ENCODE data around the gene JUND.

Gene JUND

DNA sequence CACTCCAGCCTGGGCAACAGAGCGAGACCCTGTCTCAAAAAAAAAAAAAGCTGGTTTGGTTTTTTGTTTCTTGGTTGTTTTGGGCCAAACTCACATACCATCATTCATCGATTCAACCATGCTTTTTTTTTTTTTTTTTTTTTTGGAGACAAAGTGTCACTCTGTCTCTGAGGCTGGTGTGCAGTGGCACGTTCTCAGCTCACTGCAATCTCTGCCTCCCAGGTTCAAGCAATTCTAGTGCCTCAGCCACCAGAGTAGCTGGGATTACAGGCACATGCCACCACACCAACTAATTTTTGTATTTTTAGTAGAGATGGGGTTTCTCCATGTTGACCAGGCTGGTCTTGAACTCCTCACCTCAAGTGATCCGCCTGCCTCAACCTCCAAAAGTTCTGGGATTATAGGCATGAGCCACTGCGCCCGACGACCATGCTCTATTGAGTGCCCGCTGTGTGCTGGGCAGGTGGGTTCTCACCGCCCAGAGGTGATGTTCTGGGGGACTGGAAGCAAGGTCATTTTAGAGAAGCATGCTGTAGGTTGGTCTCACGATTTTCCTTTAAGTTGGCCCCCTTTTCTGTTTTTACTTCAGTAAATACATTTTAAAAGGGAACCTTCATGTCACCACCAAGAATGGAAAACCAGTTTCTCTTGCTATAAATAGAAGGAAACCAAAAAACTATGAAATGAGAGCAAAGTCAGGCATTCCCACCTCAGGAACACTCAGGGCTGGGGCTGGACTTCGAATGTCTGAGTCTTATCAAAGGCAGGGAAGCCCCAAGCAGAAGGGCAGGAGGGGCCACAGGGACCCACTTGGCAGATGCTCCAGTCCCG lies 8.3 kb upstream of the JUND start:
- DNase-seq: no peak

DNA sequence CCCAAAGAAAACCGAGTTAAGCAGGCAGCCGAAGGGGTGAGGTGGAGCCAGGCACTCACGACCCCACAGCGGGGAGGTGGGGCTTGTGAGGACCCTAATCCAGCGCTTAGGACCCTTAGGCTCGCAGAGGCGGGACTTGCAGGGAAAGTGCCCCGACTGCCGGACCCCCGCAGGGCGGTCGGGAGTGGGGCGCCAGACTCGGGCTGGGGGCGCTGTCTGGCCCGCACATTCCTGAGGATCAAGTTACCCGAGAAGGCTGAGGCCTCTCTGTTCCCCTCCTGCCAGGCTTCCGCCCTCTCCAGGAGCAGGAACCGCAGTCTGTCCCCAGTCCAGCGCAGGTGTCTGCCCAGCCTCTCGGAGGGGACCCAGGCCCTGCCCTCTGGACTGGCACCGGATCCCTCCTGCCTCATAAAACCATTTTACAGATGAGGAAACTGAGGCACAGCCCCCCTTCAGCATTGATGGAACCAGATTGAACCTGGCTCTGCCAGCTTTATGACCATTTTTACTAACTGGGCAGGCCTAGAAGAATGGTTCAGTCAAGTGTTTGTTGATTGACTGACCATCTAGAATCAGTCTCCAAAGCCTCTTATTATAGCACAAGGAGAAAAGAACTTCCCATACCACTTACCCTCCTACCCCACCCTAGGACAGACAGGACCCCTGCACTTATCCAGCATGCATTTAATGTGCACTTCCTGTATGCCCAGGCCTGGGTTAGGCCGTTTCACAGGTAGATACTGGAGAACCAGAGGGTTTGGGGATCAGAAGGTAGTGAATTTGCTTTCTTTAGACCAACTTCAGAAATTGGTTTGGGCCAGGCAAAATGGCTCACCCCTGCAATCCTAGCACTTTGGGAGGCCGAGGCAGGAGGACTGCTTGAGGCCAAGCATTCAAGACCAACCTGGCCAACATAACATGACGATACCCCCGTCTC lies 6.7 kb upstream of the JUND start:
- DNase-seq: no peak

DNA sequence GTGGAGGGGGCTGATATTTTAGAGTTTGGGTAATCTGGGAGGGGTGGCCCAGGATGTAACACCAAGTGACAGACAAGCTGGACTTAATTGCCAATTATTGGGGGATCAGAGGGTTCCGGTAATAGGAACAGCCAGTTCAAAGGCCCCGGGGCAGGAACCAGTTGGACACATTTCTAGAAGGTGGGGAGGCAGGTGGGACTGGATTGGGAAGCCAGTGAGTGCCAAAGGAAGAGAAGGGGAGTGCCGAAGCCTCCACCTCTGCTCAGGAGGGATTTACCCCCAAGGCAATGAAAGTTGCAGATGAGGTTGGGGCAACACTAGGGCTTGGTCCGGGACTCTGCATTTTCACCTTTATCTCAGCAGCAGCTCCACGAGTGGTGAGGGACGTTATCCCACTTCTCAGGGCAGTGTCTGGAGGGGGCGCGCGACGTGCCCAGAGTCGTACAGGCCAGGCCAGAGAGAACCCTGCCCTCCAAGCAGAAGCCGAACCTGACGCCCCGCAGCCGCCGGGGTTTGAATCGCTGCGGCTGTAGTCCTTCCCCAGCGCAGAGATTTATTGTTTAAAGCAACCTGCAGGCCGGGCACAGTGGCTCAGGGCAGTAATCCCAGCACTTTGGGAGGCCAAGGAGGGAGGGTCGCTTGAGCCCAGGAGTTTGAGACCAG lies 5.7 kb upstream of the JUND start:
- DNase-seq: no peak

DNA sequence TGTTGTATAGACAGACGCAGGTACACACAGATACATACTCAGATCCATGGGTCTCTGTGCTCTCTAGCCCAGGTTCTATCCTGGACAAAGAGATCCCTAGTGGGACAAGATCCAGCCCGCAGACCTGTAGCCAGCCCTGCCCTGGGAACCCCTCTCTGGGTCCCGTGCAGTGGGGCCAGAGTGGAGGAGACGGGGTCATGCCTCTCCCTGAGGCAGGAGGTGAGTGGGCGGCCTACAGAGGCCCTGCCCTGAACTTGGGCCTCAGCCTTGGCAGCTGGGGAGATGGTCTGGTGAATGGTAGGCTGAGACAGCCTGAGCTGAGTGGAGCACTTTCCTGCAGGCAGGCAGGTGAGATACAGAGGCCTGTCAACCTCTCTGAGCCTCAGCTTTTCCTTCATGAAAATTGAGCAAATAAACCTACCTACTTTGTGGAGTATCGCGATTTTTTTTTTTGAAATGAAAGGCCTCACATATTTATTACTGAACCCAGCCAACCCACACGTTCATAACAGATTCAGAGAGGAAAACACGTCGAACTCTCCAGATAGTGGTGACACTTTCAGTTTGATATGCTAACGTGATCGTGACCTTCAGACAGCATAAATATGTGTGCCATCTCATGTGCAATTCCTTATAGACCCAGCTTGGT lies 3.4 kb upstream of the JUND start:
- DNase-seq: no peak

DNA sequence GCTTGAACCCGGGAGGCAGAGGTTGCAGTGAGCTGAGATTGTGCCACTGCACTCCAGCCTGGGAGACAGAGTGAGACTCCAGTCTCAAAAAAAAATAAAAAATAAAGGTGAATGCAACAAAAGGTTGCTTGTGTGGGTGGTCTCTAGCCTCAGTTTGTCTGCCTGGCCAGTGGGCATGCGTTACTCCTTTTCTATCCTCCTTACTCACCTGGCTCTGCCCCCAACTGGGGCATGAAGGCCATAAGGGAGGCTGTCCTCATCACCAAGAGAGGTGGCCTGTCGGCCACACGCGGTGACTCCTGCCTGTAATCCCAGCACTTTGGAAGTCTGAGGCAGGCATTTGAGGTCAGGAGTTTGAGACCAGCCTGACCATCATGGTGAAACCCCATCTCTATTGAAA lies 1.9 kb upstream of the JUND start:
- DNase-seq: no peak

DNA sequence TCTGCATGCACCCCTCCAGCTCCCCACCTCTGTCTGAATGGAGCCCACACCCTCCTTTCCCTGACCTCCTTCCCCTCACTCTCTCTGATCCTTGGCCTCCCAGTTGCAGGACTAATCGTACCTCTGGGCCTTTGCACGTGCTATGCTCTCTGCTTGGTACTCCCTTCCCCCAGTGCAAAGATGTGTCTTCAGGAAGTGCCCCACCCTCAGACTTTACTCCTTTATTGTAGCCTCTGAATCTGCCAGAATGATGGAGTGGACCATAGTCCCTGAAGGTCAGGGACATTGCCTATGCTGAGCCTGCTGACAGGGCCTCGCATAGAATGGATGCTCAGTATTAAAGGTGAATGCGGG lies 1.3 kb upstream of the JUND start:
- no peak for DNase-seq

DNA sequence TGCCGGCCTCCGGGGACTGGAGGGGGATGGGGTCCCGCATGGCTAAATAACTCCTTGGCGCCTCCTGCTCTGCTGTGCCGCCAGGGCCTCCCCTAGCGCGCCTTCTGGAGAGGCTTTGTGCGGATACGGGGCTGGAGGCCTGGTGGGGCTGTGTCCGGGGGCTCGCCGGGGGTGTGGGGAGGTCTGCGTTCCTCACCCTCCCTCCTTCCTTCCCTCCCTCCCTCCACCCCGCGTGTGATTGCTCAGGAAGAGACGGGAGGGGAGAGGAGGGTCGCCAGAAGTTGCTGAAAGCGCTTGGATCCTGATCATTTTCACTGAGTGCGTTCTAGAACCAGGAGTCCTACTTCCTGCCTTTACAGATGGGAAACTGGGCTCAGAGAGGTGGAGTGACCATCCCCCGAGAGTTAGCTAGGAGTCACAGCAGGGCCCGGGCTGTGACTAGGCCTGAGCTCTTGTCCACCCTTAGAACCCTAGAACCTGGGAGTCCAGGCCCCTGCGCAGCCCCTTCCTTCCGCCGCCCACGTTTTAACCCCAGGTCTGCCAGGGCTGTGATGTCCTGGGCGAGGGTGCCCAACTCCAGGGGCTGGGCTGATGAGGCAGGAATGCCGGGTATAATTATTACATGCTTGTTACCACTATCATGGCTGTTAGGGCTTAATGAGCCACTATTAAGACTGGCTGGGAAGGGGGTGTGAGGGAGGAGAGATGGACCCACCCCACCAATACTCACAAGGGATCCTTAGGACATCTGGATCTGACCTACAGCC lies 782 bp upstream of the JUND start:
- peak in 1 of 2 experiments; percentile 81 for DNase-seq

DNA sequence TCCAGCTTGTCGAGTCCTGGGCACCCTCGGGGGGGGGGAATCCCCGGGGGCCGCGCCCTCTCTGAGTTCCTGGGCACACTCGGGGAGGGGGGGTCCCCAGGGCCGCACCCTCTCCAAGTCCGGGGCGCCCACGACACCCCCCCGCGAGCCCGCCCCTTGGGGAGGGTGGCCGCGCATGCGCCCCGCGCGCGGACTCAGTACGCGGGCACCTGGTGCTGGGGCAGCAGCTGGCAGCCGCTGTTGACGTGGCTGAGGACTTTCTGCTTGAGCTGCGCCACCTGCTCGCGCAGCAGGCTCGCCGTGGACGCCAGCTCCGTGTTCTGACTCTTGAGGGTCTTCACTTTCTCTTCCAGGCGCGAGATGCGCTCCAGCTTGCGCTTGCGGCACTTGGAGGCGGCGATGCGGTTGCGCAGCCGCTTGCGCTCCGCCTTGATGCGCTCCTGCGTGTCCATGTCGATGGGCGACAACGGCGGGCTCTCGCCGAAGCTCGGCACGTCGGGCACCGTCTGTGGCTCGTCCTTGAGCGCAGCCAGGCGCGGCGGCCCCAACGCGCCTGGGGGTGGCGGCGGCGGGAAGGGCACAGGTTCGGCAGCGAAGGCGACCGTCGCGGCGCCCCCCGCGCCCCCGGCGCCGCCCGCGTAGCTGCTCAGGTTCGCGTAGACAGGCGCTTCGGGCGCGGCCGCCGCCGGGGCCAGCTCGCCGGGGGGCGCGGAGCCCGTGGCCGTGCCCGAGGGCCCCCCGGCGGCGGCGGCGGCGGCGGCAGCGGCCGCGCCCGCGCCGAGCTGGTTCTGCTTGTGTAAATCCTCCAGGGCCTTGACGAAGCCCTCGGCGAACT lies 958 bp downstream of the JUND start:
- DNase-seq: peak; percentile 16 to 57

DNA sequence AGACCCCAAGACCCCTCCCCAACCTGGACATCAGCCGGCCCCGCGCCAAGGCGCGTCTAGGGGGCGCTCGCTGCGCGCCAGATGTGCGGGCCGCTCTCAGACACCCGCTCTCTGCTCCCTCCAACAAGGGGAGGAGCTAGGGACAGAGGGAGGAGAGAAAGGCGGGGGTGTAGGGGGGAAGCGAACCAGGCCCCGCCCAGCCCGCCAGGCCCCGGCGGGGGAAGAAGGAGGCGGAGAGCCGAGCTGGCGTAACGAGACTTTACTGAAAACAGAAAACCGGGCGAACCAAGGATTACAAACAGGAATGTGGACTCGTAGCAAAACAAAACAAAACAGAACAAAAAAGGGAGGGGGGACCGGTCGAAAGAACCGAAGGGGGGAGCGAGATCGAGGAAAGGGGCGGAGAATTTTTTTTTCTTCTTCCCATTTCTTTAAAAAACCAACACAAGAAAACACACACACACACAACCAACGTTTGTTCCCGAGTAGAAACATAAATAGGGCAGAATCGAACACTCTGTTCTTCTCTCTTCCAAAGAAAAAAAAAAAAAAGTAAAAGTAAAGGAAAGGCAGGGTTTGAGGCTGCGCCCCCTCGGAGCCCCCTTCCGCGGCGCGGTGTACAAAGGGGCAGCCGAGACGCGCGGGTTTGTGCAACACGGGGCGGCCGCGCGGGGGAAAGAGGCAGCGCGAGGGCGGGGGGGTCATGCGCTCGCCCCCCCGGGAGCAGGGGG lies 1.7 kb downstream of the JUND start:
- DNase-seq: peak; percentile 71 to 87

DNA sequence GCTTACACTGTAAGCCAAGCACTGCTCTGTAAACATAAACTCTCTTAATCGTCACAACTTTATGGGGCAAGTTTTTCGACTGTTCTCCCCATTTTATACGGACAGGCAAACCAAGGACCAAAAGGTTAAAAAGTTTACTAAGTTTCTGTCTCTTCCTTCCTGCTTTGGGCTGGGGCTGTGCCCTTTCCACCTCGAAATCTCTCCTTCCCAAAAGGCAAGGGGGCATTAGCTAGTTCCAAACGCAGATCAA lies 2.2 kb downstream of the JUND start:
- DNase-seq: peak in 1 of 2 experiments; percentile 55

DNA sequence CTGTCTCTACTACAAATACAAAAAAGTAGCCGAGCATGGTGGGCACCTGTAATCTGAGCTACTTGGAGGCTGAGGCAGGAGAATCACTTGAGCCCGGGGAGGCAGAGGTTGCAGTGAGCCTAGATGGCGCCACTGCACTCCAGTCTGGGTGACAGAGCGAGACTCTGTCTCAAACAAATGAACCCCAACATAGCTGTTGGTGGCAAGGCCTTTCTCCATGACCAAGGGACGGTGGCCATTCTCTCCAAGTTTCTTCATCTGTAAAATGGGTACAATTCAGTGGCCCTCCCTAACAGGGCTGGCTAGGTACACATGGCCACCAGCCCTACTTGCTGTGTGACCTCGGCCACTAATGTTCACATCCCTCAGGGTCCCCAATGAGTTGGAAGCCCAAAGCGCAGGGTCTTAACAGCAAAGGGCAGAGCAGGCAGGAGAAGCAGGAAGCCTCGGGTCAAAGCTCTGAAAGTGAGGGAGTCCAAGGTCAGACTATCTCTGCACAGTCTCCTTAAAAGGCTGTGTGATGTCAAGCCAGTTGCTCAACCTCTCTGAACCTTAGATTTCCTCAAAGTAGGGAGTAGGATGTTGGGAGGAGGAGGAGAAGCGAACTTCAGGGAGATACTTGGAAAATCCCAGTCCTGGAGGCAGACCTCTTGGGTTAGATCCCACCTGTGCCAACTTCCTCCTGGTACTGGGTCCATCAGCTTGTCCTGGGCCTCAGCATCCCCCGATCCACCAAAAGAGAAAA lies 2.7 kb downstream of the JUND start:
- peak; percentile 8 to 40 for DNase-seq

DNA sequence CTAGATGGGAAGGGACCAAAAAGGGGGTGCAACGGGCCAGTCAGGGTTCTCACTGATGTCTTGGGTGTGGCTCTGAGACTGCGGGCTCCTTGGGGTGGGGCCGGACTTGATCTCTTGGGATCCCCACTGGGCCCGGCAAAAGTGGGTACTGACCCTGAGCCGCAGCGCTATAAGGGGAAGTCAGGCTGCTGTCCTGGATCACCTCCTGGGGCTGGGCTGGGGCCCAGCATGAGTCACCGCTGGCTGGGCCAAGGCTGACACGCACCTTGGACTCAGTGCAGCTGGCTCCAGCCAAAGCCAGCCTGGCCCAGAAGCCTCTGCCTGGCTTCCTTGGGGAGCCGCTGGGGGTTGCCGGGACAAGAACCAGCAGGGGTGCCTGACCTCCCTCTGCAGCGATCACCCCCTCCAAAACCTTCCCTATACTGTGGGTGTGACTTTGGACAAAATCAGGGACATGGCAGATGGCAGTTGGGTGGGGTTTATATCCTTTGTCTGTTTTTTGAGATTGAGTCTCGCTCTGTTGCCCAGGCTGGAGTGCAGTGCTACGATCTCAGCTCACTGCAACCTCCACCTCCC lies 6.6 kb downstream of the JUND start:
- peak; percentile 72 to 78 for DNase-seq

DNA sequence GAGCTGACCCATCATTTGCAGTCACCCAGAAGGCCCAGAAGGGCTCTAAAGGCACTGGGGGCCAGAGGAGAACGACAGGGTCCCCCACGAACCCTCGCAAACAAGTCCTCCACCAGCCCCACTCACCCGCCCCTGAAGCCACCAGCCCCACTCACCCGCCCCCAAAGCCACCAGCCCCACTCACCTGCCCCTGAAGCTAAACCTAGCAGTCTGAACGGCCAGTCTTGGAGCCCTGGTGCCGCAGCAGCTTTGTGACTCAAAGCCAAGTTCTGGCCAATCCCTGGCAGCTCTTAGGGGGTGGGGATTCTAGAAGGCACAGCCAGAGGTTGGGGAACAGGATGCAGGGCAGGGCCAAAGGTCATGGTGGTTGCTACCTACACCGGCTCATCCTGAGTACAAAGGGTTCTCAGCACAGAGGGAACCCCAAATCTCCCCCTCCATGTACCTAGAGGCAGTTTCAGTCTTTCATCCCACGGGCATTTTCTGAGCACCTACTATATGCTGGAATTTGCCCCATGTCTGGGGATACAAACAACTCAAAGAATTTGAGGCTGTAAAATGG lies 7.1 kb downstream of the JUND start, which contains the start of gene IQCN:
Gene IQCN (minus strand): TSS at position 234 of the 562 bp plus-strand sequence. CDS start 4,974 bp downstream, outside the sequence.
- peak in 1 of 2 experiments; percentile 53 for DNase-seq

DNA sequence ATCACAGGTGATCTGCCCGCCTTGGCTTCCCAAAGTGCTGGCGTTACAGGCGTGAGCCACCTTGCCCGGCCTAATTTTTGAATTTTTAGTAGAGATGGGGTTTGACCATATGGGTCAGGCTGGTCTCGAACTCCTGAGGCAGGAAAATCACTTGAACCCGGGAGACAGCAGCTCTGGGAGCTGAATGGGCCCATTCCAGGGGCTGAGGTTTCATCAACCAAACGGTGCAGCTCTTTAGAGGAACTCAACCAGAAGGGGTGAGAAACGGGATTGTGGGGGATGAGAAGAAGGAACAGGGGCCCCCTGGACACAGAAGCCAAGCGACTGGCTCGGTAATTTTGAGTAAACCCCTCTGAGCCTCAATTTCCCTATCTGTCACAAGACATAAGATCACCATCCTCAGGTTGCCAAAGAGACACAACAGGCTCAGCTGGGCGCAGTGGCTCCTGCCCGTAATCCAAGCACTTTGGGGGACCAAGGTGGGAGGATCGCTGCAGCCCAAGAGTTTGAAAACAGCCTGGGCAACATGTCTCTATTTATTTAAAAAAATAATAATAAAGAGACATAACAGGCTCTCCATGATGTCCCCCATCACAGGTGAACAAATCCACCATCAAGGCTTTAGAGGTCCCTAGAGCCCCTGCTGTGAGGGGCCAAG lies 7.7 kb downstream of the JUND start:
- DNase-seq: no peak

DNA sequence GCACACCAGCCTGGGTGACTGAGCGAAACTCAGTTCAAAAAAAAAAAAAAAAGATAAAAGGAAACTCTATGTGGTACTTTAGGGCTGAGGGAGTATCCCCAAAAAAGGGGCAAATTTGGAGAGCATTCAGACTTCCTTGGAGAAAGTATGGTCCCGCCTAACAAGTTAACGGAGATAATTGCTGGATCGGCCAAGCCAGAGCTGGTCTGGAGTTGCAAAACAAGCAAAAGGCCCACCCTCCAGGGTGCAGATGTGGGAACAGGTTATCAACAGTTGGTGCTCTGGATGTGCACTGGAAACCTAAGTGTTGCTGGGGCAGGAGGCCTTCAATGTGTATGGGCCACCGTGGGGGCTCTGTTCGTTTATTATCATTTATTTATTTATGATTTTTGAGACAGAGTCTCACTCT lies 10.0 kb downstream of the JUND start:
- DNase-seq: no peak

DNA sequence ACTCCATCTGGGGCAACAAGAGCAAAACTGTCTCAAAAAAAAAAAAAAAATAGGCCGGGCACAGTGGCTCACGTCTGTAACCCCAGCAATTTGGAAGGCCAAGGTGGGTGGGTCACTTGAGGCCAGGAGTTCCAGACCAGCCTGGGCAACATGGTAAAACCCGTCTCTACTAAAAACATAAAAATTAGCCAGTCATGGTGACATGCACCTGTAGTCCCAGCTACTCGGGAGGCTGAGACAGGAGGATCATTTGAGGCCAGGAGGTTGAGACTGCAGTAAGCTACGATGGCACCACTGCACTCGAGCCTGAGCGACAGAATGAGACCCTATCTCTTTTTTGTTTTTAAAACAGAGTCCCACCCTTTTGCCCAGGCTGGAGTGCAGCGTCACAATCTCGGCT lies 11.1 kb downstream of the JUND start:
- DNase-seq: no peak

DNA sequence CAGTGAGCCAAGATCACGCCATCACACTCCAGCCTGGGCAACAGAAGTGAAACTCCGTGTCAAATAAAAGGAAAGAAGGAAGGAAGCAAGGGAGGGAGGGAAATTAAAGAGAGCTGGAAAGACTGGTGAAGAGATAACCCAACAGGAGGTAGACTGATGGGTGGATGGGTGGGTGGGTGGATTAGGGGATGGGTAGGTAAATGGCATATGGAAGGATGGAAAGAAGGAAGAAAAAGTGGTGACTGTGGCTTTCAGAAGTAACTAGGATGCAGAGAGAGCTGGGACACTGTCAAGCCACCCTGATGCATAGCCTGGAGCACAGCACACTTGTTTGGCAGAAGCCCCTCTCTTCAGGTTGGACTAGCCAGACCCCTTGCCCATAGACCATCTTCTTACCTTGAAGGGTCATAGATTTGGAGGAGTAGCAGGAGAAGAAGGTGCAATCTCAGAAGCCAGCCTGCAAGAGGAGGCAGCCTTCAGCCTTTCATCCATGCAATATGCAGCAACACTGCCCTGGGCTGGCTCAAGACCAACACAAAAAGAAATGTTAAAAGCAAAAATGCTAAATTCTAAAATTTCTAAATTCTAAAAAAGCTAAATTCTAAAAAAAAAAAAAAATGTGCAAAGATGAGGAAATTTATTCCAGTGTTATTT lies 12.2 kb downstream of the JUND start:
- no peak for DNase-seq
